HG03025 (cell line): Measurements from ENCODE around the gene GPATCH1.
"Not testable (repeated sequence)": the region's sequence is repeated elsewhere in the genome, so short reads cannot be mapped to it uniquely, and the experiment has no call there.

Source experiments
- ATAC-seq: cut with Tn5 transposase; IDR thresholded peaks from one replicate; pipeline ENCODE4 v1.9.1; 2021; ENCODE audit warnings: mild to moderate bottlenecking, moderate library complexity; ENCODE audit not compliant: unreplicated experiment, low FRiP score

Gene GPATCH1

DNA sequence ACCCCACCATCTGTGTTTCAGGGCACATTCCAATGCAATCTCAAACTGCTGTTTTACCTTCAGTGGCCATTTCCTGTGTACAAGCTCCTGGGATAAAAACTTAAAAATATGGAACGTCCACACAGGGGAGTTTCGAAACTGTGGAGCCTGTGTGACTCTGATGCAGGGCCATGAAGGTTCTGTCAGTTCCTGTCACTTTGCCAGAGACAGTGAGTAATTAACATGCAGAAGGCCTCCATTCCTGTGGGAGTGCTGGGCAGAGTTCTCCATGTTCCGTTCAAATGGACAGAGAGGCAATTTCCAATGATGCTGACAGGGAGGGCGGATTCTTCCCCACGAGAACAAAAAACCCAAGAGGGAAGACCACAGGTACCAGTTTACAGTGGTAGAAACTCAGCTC, 75.4 kb downstream of the GPATCH1 start:
- no peak for ATAC-seq

GRCh38 chr19:33157906-33158305, 76.9 kb downstream of the GPATCH1 start:
- no peak for ATAC-seq

DNA sequence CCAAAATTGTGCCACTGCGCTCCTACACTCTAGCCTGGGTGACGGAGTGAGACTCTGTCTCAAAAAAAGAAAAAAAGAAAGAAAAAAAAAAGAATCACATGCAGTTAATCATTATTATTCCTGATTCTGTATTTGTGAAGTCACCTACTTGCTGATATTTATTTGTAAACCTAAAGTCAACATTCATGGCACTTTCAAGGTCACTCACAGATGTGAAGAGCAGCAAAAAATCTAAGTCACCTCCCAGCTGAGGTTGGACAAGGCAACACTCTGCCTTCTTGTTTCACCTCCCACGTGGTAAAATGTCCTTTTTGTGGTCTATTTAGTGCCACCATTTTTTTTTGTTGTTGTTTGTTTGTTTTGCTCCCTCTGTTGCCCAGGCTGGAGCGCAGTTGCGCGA, 77.4 kb downstream of the GPATCH1 start:
- ATAC-seq = no peak

- ATAC-seq = no peak
These were observed 78.2 kb downstream of the GPATCH1 start for GRCh38 chr19:33159149-33159548.

DNA sequence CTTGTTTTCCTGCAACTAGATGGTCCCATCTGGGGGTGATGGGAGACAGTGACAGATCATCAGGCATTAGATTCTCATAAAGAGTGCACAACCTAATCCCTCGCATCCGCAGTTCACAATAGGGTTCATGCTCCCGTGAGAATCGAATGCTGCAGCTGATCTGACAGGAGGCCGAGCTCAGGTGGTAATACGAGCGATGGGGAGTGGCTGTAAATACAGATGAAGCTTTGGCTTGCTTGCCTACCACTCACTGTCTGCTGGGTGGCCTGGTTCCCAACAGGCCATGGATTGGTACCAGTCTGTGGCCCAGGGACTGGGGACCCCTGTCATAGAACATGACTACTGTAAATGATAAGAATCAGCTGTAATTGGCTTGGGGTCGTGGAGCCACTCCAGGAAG, 78.9 kb downstream of the GPATCH1 start:
- ATAC-seq = no peak

DNA sequence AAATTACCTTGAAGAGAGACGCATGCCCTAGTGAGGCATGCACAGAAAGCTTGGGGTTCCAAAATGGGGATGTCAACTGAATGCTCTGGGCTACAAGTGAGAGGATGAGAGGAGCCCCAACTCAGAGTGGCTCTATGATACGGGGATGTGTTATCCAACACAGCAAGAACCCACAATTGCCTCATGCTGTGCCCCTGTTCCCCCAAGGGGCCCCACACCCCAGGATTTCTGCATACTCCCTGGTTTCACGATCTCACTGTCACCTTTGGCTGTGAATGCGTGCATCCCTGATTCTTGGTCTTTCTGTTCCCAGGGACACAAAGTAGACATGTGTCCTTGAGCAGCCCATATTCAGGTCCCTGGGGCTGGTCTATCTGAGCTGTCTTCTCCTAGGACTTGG, 80.2 kb downstream of the GPATCH1 start:
- no peak for ATAC-seq

- no peak for ATAC-seq
These were observed 82.5 kb downstream of the GPATCH1 start for GRCh38 chr19:33163481-33163880.

GRCh38 chr19:33166037-33166436, 85.1 kb downstream of the GPATCH1 start:
- ATAC-seq = not testable (repeated sequence)

GRCh38 chr19:33167438-33167837, 86.5 kb downstream of the GPATCH1 start:
- no peak for ATAC-seq

DNA sequence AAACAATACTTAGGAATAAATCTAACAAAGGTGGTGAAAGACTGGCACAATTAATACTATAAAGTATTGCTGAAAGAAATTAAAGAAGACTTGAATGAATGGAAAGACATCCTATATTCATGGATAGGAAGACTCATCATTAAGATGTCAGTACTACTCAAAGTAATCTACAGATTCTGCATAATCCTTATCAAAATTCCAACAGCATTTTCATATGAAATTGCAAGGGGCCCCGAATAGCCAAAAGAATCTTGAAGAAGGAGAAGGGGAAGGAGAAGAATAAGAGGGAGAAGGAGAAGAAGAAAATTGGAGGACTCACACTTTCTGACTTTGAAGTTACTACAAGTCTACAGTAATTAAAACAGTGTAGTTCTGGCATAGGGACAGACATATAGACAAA, 87.5 kb downstream of the GPATCH1 start:
- no peak for ATAC-seq

- no peak for ATAC-seq
These were observed 90.3 kb downstream of the GPATCH1 start for GRCh38 chr19:33171222-33171795.

- no peak for ATAC-seq
These were observed 91.0 kb downstream of the GPATCH1 start for GRCh38 chr19:33171916-33172359.

DNA sequence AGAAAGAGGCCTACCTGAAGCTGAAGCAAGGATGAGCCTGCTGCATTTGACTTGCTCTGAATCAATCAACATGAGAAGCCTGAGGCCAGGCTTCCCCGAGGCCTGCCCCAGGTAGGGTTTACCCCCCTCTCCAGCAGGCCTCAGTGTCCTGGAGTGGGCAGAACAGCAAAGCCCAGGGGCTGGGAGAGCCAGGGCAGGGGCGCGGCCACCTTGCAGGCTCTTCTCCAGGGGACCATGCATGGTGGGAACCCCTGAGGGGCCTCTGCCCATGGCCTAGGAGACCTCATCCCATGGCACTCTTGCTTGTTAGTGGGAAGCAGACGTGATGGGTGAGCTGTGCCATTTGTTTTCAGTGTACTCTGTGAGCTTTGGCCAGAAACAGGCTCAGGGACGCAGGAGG, 93.2 kb downstream of the GPATCH1 start:
- ATAC-seq = no peak

- no peak for ATAC-seq
These were observed 94.3 kb downstream of the GPATCH1 start for GRCh38 chr19:33175156-33175782.

DNA sequence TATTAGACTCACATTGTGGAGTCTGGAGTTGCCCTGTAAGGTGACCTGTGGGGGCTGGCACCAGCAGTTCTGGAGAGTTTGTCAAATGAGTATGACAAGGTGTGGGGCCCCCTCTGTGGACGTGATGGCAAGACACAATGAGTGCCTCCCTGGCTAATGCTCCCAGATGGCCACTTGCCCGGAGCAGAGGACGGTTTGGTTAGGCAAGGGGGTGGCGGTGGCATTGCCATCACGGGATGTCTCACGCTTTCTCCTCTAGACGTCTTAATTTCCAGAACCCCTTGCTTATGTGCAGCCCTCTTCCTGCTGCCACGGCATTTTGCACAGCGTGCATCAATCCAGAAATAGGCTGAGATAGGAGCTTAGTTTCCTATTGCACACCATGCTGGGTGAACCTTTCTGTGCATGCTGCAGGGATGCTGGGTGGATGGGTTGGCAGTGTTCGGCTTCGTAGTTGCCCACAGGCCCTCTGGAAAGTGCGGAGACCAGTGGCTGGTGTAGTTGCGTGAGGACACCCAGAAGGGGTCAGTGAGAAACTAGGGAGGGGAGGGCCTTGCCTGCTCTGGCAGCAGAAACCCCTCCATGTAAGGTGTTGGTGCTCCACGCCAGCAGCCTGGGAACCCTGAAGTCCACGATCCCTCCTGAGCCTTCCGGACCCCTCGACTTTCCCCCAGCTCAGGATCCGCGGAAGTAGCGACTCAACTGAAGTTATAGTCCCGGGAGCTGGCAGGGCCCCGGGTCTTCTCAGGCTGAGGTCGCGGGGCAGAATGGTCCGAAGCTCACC, 95.1 kb downstream of the GPATCH1 start:
- ATAC-seq = no peak

- ATAC-seq = peak; percentile 74
These were observed 95.9 kb downstream of the GPATCH1 start for GRCh38 chr19:33176670-33177416.

GRCh38 chr19:33177417-33177979, 96.5 kb downstream of the GPATCH1 start:
- ATAC-seq = peak; percentile 25
